IPS-20b (cell line): ENCODE data around the gene NPY.

Experiments
- H3K27ac ChIP-seq: one replicate; pipeline ENCODE4 v1.5.1; 2013; ENCODE audit warnings: low read length
- H3K27me3 ChIP-seq: 2 replicates; pipeline ENCODE4 v1.6.1; 2013; ENCODE audit warnings: mild to moderate bottlenecking, low read length, inconsistent platforms; ENCODE audit not compliant: insufficient read depth
- H3K36me3 ChIP-seq: 2 replicates; pipeline ENCODE4 v1.6.1; 2013; ENCODE audit warnings: low read depth, mild to moderate bottlenecking, inconsistent platforms, low read length, moderate library complexity; ENCODE audit not compliant: insufficient read depth
- H3K4me1 ChIP-seq: 2 replicates; pipeline ENCODE4 v1.6.1; 2013; ENCODE audit warnings: mild to moderate bottlenecking, control low read depth, inconsistent platforms, low read length, moderate library complexity; ENCODE audit not compliant: insufficient read depth
- H3K4me3 ChIP-seq: 2 replicates; pipeline ENCODE4 v1.5.1; 2013; ENCODE audit warnings: mild to moderate bottlenecking, low read length, inconsistent platforms
- H3K9ac ChIP-seq: 2 replicates; pipeline ENCODE4 v1.6.1; 2013; ENCODE audit warnings: low read depth, mild to moderate bottlenecking, inconsistent platforms, low read length, moderate library complexity
- H3K9me3 ChIP-seq: 2 replicates; pipeline ENCODE4 v1.6.1; 2013; ENCODE audit warnings: mild to moderate bottlenecking, low read depth, low read length, inconsistent platforms; ENCODE audit not compliant: insufficient read depth

Gene NPY

GRCh38 chr7:24340727-24341126 lies 56.7 kb downstream of the NPY start:
- H3K36me3 ChIP-seq: no peaks in the 10 kb centered on the region
- peaks cover 27% of the 10 kb centered on the region for H3K27me3 ChIP-seq
- H3K9ac ChIP-seq: no peak overlapping the region
- H3K4me1 ChIP-seq: peaks cover 25% of the 10 kb centered on the region
- no peaks in the 10 kb centered on the region for H3K9me3 ChIP-seq
- H3K4me3 ChIP-seq: no peak overlapping the region
- no peak overlapping the region for H3K27ac ChIP-seq
